OCI-LY7 (cell line): ENCODE results near the gene NDUFB10. TPM values are rescaled to one million over a fixed set of nuclear protein-coding genes. Genes with fewer than 3 reads are reported as not detected.

ENCODE experiments used
- BruUV-seq: library from RNA; stranded (reverse); fragments of 400-500 nt; replicated peaks from 2 replicates; lab custom pipeline; 2021; lab: Mats Ljungman, UMichigan
- CTCF ChIA-PET: fragments of 300-600 bp; sonication (Branson Sonifier 250); formaldehyde crosslinking; loops from one replicate; lab custom pipeline; 2022; ENCODE audit warnings: antibody characterized with exemption; ENCODE audit not compliant: unreplicated experiment; lab: Charles Lee
- POLR2A ChIA-PET: fragments of 300-600 bp; sonication (Branson Sonifier 250); formaldehyde crosslinking; loops from one replicate; lab custom pipeline; 2022; ENCODE audit warnings: antibody characterized with exemption; lab: Charles Lee
- DNase-seq: peaks from one replicate; pipeline ENCODE4 v3.0.0-alpha.2; 2015; ENCODE audit warnings: low spot score
- H2AFZ ChIP-seq: fragments of 200-600 bp; sonication (generic), shearing (Covaris generic); 2 replicates; pipeline ENCODE4 v1.6.1; 2014; ENCODE audit warnings: mild to moderate bottlenecking, antibody characterized with exemption, low read length, moderate library complexity
- H3K27ac ChIP-seq: fragments of 200-600 bp; sonication (generic); 2 replicates; pipeline ENCODE4 v1.5.1; 2014; ENCODE audit warnings: mixed run types, low read depth, mild to moderate bottlenecking, moderate library complexity, low read length, inconsistent platforms; ENCODE audit not compliant: poor library complexity, severe bottlenecking
- H3K36me3 ChIP-seq: fragments of 200-600 bp; sonication (generic); 2 replicates; pipeline ENCODE4 v1.6.1; 2014; ENCODE audit warnings: mild to moderate bottlenecking, antibody characterized with exemption, low read length, moderate library complexity, mixed read lengths; ENCODE audit not compliant: insufficient read depth
- H3K4me1 ChIP-seq: fragments of 200-600 bp; sonication (generic); 2 replicates; pipeline ENCODE4 v1.5.1; 2014; ENCODE audit warnings: mild to moderate bottlenecking, low read length; ENCODE audit not compliant: insufficient read depth, poor library complexity, severe bottlenecking
- H3K4me2 ChIP-seq: fragments of 200-600 bp; sonication (generic); 2 replicates; pipeline ENCODE4 v1.6.1; 2014; ENCODE audit warnings: mild to moderate bottlenecking, low read length
- H3K4me3 ChIP-seq: fragments of 200-600 bp; sonication (generic); 2 replicates; pipeline ENCODE4 v1.5.1; 2014; ENCODE audit warnings: mild to moderate bottlenecking, low read depth, low read length; ENCODE audit not compliant: poor library complexity, severe bottlenecking
- H3K79me2 ChIP-seq: fragments of 200-600 bp; sonication (generic); 2 replicates; pipeline ENCODE4 v1.6.1; 2016; ENCODE audit warnings: low read depth, mild to moderate bottlenecking, low read length, moderate library complexity, mixed read lengths; ENCODE audit not compliant: insufficient read depth
- H3K9me2 ChIP-seq: fragments of 200-600 bp; sonication (generic); 2 replicates; pipeline ENCODE4 v1.6.1; 2016; ENCODE audit warnings: mild to moderate bottlenecking, low read length, mixed read lengths; ENCODE audit not compliant: insufficient read depth
- H3K9me3 ChIP-seq: fragments of 200-600 bp; sonication (generic); 2 replicates; pipeline ENCODE4 v1.6.1; 2014; ENCODE audit warnings: mild to moderate bottlenecking, mixed run types, low read length, mixed read lengths
- H4K20me1 ChIP-seq: fragments of 200-600 bp; sonication (generic); 2 replicates; pipeline ENCODE4 v1.6.1; 2014; ENCODE audit warnings: mild to moderate bottlenecking, antibody characterized with exemption, low read length, moderate library complexity, mixed read lengths; ENCODE audit not compliant: insufficient read depth
- CTCF ChIP-seq: fragments of 200-600 bp; sonication (generic); conservative IDR thresholded peaks from 2 replicates; pipeline ENCODE4 v1.5.1; 2014; ENCODE audit warnings: mild to moderate bottlenecking, antibody characterized with exemption, low read length, moderate library complexity, mixed read lengths
- EZH2phosphoT487 ChIP-seq: fragments of 200-600 bp; sonication (generic); IDR thresholded peaks from 2 replicates; pipeline ENCODE4 v1.6.1; 2018; ENCODE audit warnings: low read depth, borderline replicate concordance, mild to moderate bottlenecking, mixed run types, antibody characterized with exemption, low read length, moderate library complexity, mixed read lengths
- intact Hi-C: fragments of 100-400 bp; cut with micrococcal nuclease; formaldehyde crosslinking; loops from one replicate; pipeline ENCODE4 v1.10.0; 2022; ENCODE audit not compliant: unreplicated experiment
- total RNA-seq, 2 experiments: library from RNA; depleted of rRNA in 1 of 2; stranded (reverse); fragments of >200 nt in 1 of 2; shearing (Covaris generic) in 1 of 2; gene quantifications; 2 replicates each; pipeline ENCODE4 v1.2.3, GENCODE V29; 2014 to 2022

The NDUFB10 gene
- total RNA-seq, 2 experiments from 2014 or later, result 201 to 240 TPM

- no peaks in the 10 kb centered on the region for H3K9me3 ChIP-seq
- H3K36me3 ChIP-seq, result no peaks in the 10 kb centered on the region
- no peak for DNase-seq
- H4K20me1 ChIP-seq, result no peaks in the 10 kb centered on the region
- H3K27ac ChIP-seq, result no peak overlapping the region
- CTCF ChIA-PET, result no interaction called here
- H3K79me2 ChIP-seq, result no peaks in the 10 kb centered on the region
- H3K4me3 ChIP-seq, result no peak overlapping the region
- H3K4me2 ChIP-seq, result no peak overlapping the region
- no peaks in the 10 kb centered on the region for H3K9me2 ChIP-seq
- no peak overlapping the region for H2AFZ ChIP-seq
- peaks cover 6% of the 10 kb centered on the region for H3K4me1 ChIP-seq
- intact Hi-C loops, result no loop called here
- POLR2A ChIA-PET, result no interaction called here
- BruUV-seq, result no TSS peak
- TF ChIP-seq EZH2phosphoT487, result no peak
These were observed 33.1 kb upstream of the NDUFB10 start for GRCh38 chr16:1926271-1926670.

- Histone ChIP-seq H3K4me2 (peak overlapping the region; percentile 66), H4K20me1 (no peaks in the 10 kb centered on the region), H3K4me1 (peaks cover 6% of the 10 kb centered on the region), H3K4me3 (peak overlapping the region; percentile 56), H3K9me3 (no peaks in the 10 kb centered on the region), H3K9me2 (no peaks in the 10 kb centered on the region), H3K79me2 (no peaks in the 10 kb centered on the region), H3K36me3 (no peaks in the 10 kb centered on the region), H3K27ac (no peak overlapping the region), H2AFZ (peak overlapping the region; percentile 81; the same call in 1 of the 2 replicates)
- intact Hi-C loops, result loop anchor here (1.0 kb wide), 1 partner anchor 66 kb away; no protein-coding TSS in a partner anchor
- POLR2A ChIA-PET, result interaction anchor here (1.2 kb wide), 1 partner anchor 63 kb away, joined by 3 read pairs; no protein-coding TSS in a partner anchor
- peak; percentile 9 for DNase-seq
- no TSS peak for BruUV-seq
- CTCF ChIA-PET, result interaction anchor here (0.5 to 1.1 kb wide), 2 partner anchors 65 to 107 kb away, joined by 3 read pairs; no protein-coding TSS in a partner anchor
- TF ChIP-seq CTCF, result no peak
- no peak for TF ChIP-seq EZH2phosphoT487
These were observed 30.2 kb upstream of the NDUFB10 start for GRCh38 chr16:1929105-1929504.

GRCh38 chr16:1929578-1930337, 29.6 kb upstream of the NDUFB10 start:
- BruUV-seq, result no TSS peak
- Histone ChIP-seq H3K4me1 (peaks cover 6% of the 10 kb centered on the region), H3K36me3 (no peaks in the 10 kb centered on the region), H3K9me2 (no peaks in the 10 kb centered on the region), H3K79me2 (no peaks in the 10 kb centered on the region), H2AFZ (peak overlapping the region; percentile 81; the same call in 1 of the 2 replicates), H3K9me3 (no peaks in the 10 kb centered on the region), H3K4me3 (peak overlapping the region; percentile 56), H4K20me1 (no peaks in the 10 kb centered on the region), H3K4me2 (peak overlapping the region; percentile 66), H3K27ac (no peak overlapping the region)
- TF ChIP-seq EZH2phosphoT487 (no peak), CTCF (peak; percentile 87)
- peak; percentile 90 for DNase-seq
- CTCF ChIA-PET, result no interaction called here
- intact Hi-C loops, result loop anchor here (1.0 kb wide), 1 partner anchor 66 kb away; no protein-coding TSS in a partner anchor
- POLR2A ChIA-PET, result no interaction called here
